Measurements from ENCODE around the gene MAN1A2. TPM values are rescaled to one million over a fixed set of nuclear protein-coding genes. Genes with fewer than 3 reads are reported as not detected.

MAN1A2 gene
- total and polyA plus RNA-seq, 9 of the 15 experiments (the other 6 are each of a cell fraction or from before 2014, with no cell fraction given) = 4.2 to 38.4 (median 18.7) TPM

- WGBS (ENCODE audit: insufficient coverage, low coverage, missing lambda C conversion rate) = 92% methylated on average over 2 of the region's 2 CpGs
- CTCF ChIA-PET (ENCODE audit: low intra/inter-chr PET ratio) = no interaction called here
- FAIRE-seq (peak; percentile 6), DNase-seq (ENCODE audit: extremely low read depth in 1 of 4, low spot score in 3 of 4) (no peak), ATAC-seq (no peak)
- Histone ChIP-seq H3K9me1 (ENCODE audit: control insufficient read depth, insufficient read depth, low read length) (no peaks in the 10 kb centered on the region), H3K9me3 (replicated peaks; ENCODE audit: control insufficient read depth, insufficient read depth, low read depth, low read length) (no peaks in the 10 kb centered on the region), H3K4me1 (replicated peaks in 1 of 2; ENCODE audit: control insufficient read depth in 2 of 2, insufficient read depth in 2 of 2, low read length in 2 of 2) (peaks cover 0 to 9% of the 10 kb centered on the region in 2 experiments; a peak in 2 of 5 replicates), H3K27ac (ENCODE audit: extremely low read depth, low read depth, low read length) (no peak overlapping the region), H3K4me2 (ENCODE audit: insufficient read depth, low read length) (no peak overlapping the region), H3K4me3 (no peak overlapping the region), H2AFZ (ENCODE audit: low read depth, low read length) (no peak overlapping the region), H3K27me3 (ENCODE audit: control insufficient read depth in 2 of 2, insufficient read depth in 2 of 2, low read length in 2 of 2) (no peaks in the 10 kb centered on the region), H3K79me2 (ENCODE audit: control insufficient read depth, insufficient read depth, low read length) (no peaks in the 10 kb centered on the region), H3K9ac (ENCODE audit: insufficient read depth in 1 of 2, low read depth in 2 of 2, low read length in 2 of 2) (no peak overlapping the region), H3K36me3 (ENCODE audit: control insufficient read depth, insufficient read depth, low read length) (no peaks in the 10 kb centered on the region), H4K20me1 (replicated peaks; ENCODE audit: control insufficient read depth, insufficient read depth, low read length) (no peaks in the 10 kb centered on the region)
- intact Hi-C loops (cut with micrococcal nuclease) (loop anchor here (5.0 kb wide), 1 partner anchor 127 kb away; the partner anchor contains the start of gene MAN1A2), in situ Hi-C loops (cut with MboI) (no loop called here)
- POLR2A ChIA-PET = no interaction called here
- no peak for TF ChIP-seq BRF1 (IDR thresholded peaks at IDR 0.05; ENCODE audit: borderline replicate concordance, extremely low read depth, insufficient read length)
- TF ChIP-seq ZZZ3 (IDR thresholded peaks at IDR 0.05) = no peak
- TF ChIP-seq MBD1 (CRISPR knock-in tag; IDR thresholded peaks at IDR 0.05) = no peak
- TF ChIP-seq NCOA2 (IDR thresholded peaks at IDR 0.05; ENCODE audit: partially characterized antibody in 2 of 2) = no peak
- no TSS peak for BruUV-seq (replicated peaks)
These were observed 126.7 kb downstream of the MAN1A2 start for GRCh38 chr1:117493906-117494305.

GRCh38 chr1:117495068-117495467 lies 127.8 kb downstream of the MAN1A2 start:
- no peaks in the 10 kb centered on the region for H3K27me3 ChIP-seq (ENCODE audit: control insufficient read depth in 2 of 2, insufficient read depth in 2 of 2, low read length in 2 of 2)
- no peak overlapping the region for H3K4me2 ChIP-seq (ENCODE audit: insufficient read depth, low read length)
- H3K36me3 ChIP-seq (ENCODE audit: control insufficient read depth, insufficient read depth, low read length) = no peaks in the 10 kb centered on the region; the same call in 2 of the 3 replicates
- DNase-seq (ENCODE audit: extremely low read depth in 1 of 4, low spot score in 3 of 4) (no peak), ATAC-seq (no peak), FAIRE-seq (no peak)
- H3K9ac ChIP-seq (ENCODE audit: insufficient read depth in 1 of 2, low read depth in 2 of 2, low read length in 2 of 2) = no peak overlapping the region
- no TSS peak for BruUV-seq (replicated peaks)
- H3K9me3 ChIP-seq (replicated peaks; ENCODE audit: control insufficient read depth, insufficient read depth, low read depth, low read length) = no peaks in the 10 kb centered on the region
- no peaks in the 10 kb centered on the region for H3K9me1 ChIP-seq (ENCODE audit: control insufficient read depth, insufficient read depth, low read length)
- CTCF ChIA-PET (ENCODE audit: low intra/inter-chr PET ratio) = no interaction called here
- no peaks in the 10 kb centered on the region for H4K20me1 ChIP-seq (replicated peaks; ENCODE audit: control insufficient read depth, insufficient read depth, low read length)
- WGBS (ENCODE audit: insufficient coverage, low coverage, missing lambda C conversion rate) = 95% methylated on average over 1 of the region's 1 CpG
- no peak overlapping the region for H2AFZ ChIP-seq (ENCODE audit: low read depth, low read length)
- in situ Hi-C loops (cut with MboI) = no loop called here
- intact Hi-C loops (cut with micrococcal nuclease) = no loop called here
- H3K4me1 ChIP-seq (replicated peaks in 1 of 2; ENCODE audit: control insufficient read depth in 2 of 2, insufficient read depth in 2 of 2, low read length in 2 of 2) = peaks cover 0 to 9% of the 10 kb centered on the region in 2 experiments; a peak in 2 of 5 replicates
- POLR2A ChIA-PET = no interaction called here
- no peak overlapping the region for H3K4me3 ChIP-seq
- no peak overlapping the region for H3K27ac ChIP-seq (ENCODE audit: extremely low read depth, low read depth, low read length)
- H3K79me2 ChIP-seq (ENCODE audit: control insufficient read depth, insufficient read depth, low read length) = no peaks in the 10 kb centered on the region
- no peak for TF ChIP-seq GTF3C2 (IDR thresholded peaks at IDR 0.05; ENCODE audit: borderline replicate concordance, extremely low read depth, insufficient read length)
- TF ChIP-seq ZNF512 (tag; IDR thresholded peaks at IDR 0.05) = no peak
- TF ChIP-seq SAFB (IDR thresholded peaks at IDR 0.05; ENCODE audit: borderline replicate concordance, low read depth, low read length) = peak; percentile 51; the same call in 1 of the 2 replicates
- peak; percentile 25 for TF ChIP-seq PCBP2 (IDR thresholded peaks at IDR 0.05; ENCODE audit: low read depth, low read length, poor library complexity, severe bottlenecking)
- TF ChIP-seq NCOA1 (IDR thresholded peaks at IDR 0.05; ENCODE audit: low read depth) = no peak

Measured in K562 (cell line).